Calu3 (cell line): Measurements from ENCODE around the gene KRTAP17-1. TPM values are rescaled to one million over a fixed set of nuclear protein-coding genes. Genes with fewer than 3 reads are reported as not detected.
"Not testable (repeated sequence)": the region's sequence is repeated elsewhere in the genome, so short reads cannot be mapped to it uniquely, and the experiment has no call there.

Experiments used
- BruUV-seq: library from RNA; stranded (reverse); fragments of 400-500 nt; replicated peaks from 2 replicates; lab custom pipeline; 2021; lab: Mats Ljungman, UMichigan
- CTCF ChIA-PET: fragments of 300-600 bp; sonication (Branson Sonifier 250); formaldehyde crosslinking; loops from one replicate; lab custom pipeline; 2022; ENCODE audit warnings: antibody characterized with exemption; lab: Charles Lee
- DNase-seq: peaks from one replicate; pipeline ENCODE4 v3.0.0; 2022
- H3K27ac Mint-ChIP-seq: one replicate; pipeline ENCODE4 v1.8.0; 2022; ENCODE audit warnings: mixed read lengths; ENCODE audit not compliant: unreplicated experiment
- H3K27me3 Mint-ChIP-seq: one replicate; pipeline ENCODE4 v1.8.0; 2022; ENCODE audit warnings: mixed read lengths; ENCODE audit not compliant: unreplicated experiment
- H3K36me3 Mint-ChIP-seq: one replicate; pipeline ENCODE4 v1.8.0; 2022; ENCODE audit warnings: mild to moderate bottlenecking, moderate library complexity, mixed read lengths; ENCODE audit not compliant: insufficient read depth, unreplicated experiment
- H3K4me1 Mint-ChIP-seq: one replicate; pipeline ENCODE4 v1.8.0; 2022; ENCODE audit warnings: mild to moderate bottlenecking, low read depth, mixed read lengths; ENCODE audit not compliant: unreplicated experiment
- H3K4me3 Mint-ChIP-seq: one replicate; pipeline ENCODE4 v1.8.0; 2022; ENCODE audit warnings: mild to moderate bottlenecking, low read depth, moderate library complexity, mixed read lengths; ENCODE audit not compliant: unreplicated experiment
- H3K9me3 Mint-ChIP-seq: one replicate; pipeline ENCODE4 v1.8.0; 2022; ENCODE audit warnings: low read depth, mixed read lengths; ENCODE audit not compliant: unreplicated experiment
- intact Hi-C: fragments of 100-400 bp; cut with micrococcal nuclease; formaldehyde crosslinking; loops from one replicate; pipeline ENCODE4 v1.10.0; 2022; ENCODE audit not compliant: unreplicated experiment
- total RNA-seq: library from RNA; stranded (reverse); gene quantifications from 2 replicates; pipeline ENCODE4 v1.2.3, GENCODE V29; 2022
- TF ChIP-seq, protein P1 (sequence below): fragments of 200-600 bp; IDR thresholded peaks from one replicate; pipeline ENCODE4 v1.8.0; 2022; ENCODE audit warnings: antibody characterized with exemption; ENCODE audit not compliant: unreplicated experiment

The KRTAP17-1 gene
- total RNA-seq, 1 experiment from 2014 or later: not detected

DNA sequence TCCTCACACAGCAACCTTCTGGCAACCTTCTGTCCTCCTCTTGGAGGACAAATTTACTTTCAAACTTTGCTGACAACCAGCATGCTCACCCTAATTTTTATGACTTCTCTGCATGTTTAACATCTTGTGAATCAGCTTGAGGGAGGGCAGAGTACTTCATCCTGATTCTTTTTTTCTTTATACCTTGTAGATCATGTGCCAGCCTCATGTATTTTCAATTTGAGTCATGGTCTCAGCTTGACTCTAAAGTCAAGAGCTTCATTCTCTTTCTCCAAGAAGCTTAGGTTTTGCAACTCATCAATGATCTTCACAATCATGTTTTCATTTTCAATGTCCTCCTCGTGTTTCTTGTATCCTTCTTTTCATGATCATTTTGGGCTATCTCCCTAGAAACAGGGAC lies 43.7 kb downstream of the KRTAP17-1 start:
- CTCF ChIA-PET: no interaction called here
- Mint-ChIP-seq H3K4me3 (no peak overlapping the region), H3K36me3 (no peaks in the 10 kb centered on the region), H3K4me1 (no peaks in the 10 kb centered on the region), H3K9me3 (no peaks in the 10 kb centered on the region), H3K27ac (no peak overlapping the region), H3K27me3 (no peaks in the 10 kb centered on the region)
- no peak for DNase-seq
- intact Hi-C loops: no loop called here
- BruUV-seq: no TSS peak
- TF ChIP-seq, protein P1, sequence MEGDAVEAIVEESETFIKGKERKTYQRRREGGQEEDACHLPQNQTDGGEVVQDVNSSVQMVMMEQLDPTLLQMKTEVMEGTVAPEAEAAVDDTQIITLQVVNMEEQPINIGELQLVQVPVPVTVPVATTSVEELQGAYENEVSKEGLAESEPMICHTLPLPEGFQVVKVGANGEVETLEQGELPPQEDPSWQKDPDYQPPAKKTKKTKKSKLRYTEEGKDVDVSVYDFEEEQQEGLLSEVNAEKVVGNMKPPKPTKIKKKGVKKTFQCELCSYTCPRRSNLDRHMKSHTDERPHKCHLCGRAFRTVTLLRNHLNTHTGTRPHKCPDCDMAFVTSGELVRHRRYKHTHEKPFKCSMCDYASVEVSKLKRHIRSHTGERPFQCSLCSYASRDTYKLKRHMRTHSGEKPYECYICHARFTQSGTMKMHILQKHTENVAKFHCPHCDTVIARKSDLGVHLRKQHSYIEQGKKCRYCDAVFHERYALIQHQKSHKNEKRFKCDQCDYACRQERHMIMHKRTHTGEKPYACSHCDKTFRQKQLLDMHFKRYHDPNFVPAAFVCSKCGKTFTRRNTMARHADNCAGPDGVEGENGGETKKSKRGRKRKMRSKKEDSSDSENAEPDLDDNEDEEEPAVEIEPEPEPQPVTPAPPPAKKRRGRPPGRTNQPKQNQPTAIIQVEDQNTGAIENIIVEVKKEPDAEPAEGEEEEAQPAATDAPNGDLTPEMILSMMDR: no peak

DNA sequence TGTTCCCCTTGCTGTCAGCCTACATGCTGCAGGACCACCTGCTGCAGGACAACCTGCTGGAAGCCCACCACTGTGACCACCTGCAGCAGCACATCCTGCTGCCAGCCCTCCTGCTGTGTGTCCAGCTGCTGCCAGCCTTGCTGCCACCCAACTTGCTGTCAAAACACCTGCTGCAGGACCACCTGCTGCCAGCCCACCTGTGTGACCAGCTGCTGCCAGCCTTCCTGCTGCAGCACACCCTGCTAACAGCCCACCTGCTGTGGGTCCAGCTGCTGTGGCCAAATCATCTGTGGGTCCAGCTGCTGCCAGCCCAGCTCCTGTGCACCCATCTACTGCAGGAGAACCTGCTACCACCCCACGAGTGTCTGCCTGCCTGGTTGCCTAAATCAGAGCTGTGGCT lies 44.2 kb downstream of the KRTAP17-1 start:
- H3K27ac Mint-ChIP-seq, intact Hi-C loops, DNase-seq, H3K9me3 Mint-ChIP-seq, CTCF ChIA-PET, BruUV-seq, H3K27me3 Mint-ChIP-seq, H3K4me3 Mint-ChIP-seq, H3K4me1 Mint-ChIP-seq, H3K36me3 Mint-ChIP-seq: not testable (repeated sequence)

DNA sequence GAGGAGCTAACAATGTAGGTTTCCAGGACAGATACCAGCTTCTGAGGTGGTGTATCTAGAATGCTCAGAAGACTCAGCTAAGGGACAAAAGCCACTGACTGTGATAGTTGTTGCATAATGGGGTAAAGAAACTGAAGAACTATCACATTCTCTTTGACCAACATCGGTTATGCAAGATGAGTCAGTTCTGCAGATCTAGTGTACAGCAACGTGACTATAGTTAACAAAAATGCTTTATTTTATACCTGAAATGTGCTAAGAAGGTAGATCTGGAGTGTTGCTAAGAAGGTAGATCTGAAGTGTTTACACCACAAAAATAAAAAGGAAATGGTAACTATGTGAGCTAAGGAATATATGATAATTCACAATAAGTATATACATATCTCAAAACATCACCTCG lies 47.8 kb downstream of the KRTAP17-1 start:
- TF ChIP-seq, protein P1: no peak
- DNase-seq: no peak
- intact Hi-C loops: no loop called here
- no peaks in the 10 kb centered on the region for H3K9me3 Mint-ChIP-seq
- peaks cover 14% of the 10 kb centered on the region for H3K27me3 Mint-ChIP-seq
- no peak overlapping the region for H3K27ac Mint-ChIP-seq
- H3K4me3 Mint-ChIP-seq: no peak overlapping the region
- no peaks in the 10 kb centered on the region for H3K36me3 Mint-ChIP-seq
- CTCF ChIA-PET: no interaction called here
- H3K4me1 Mint-ChIP-seq: no peaks in the 10 kb centered on the region
- BruUV-seq: no TSS peak

DNA sequence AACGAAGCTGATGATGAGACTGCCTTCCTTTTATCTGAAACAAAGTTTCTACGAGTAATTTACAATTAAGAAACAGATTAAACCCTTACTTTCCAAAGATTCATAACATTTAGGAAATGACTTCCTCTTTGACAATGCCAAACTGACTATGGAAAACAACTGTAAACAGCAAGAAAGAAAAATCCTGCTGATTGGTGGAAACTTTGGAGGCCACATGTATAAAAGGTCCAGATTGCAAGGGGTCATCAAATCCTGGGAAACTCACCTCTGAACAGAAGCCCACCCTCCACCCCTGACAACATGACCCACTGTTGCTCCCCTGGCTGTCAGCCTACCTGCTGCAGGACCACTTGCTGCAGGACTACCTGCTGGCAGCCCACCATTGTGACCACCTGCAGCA lies 50.4 kb downstream of the KRTAP17-1 start, which contains the start of gene KRTAP9-6:
Gene KRTAP9-6 (plus strand): TSS at position 301 of the 400 bp plus-strand sequence. CDS start 0 bp downstream, at position 301.
- H3K4me1 Mint-ChIP-seq: no peaks in the 10 kb centered on the region
- peaks cover 14% of the 10 kb centered on the region for H3K27me3 Mint-ChIP-seq
- no peak within 1 kb of the TSS for H3K27ac Mint-ChIP-seq
- intact Hi-C loops: no loop called here
- no peak within 1 kb of the TSS for H3K4me3 Mint-ChIP-seq
- CTCF ChIA-PET: interaction anchor here (1.8 kb wide), 1 partner anchor 11 kb away, joined by 6 read pairs; the partner anchor contains the start of gene KRTAP9-7
- BruUV-seq: no TSS peak
- TF ChIP-seq, protein P1: no peak
- H3K36me3 Mint-ChIP-seq: no peaks in the 10 kb centered on the region
- H3K9me3 Mint-ChIP-seq: no peaks in the 10 kb centered on the region
- no peak for DNase-seq

Other genes starting within 250 kb of the KRTAP17-1 start
- not detected in 2 replicates for gene KRTAP2-4, start 249.8 kb downstream of the KRTAP17-1 start, total RNA-seq
- gene KRTAP4-7, start 231.6 kb downstream of the KRTAP17-1 start, total RNA-seq: not detected in 2 replicates
- not detected in 2 replicates for gene KRTAP4-8, start 217.6 kb downstream of the KRTAP17-1 start, total RNA-seq
- not detected in 2 replicates for gene KRTAP4-16, start 213.5 kb downstream of the KRTAP17-1 start, total RNA-seq
- not detected in 2 replicates for gene KRTAP4-9, start 210.3 kb downstream of the KRTAP17-1 start, total RNA-seq
- gene KRTAP4-11, start 197.3 kb downstream of the KRTAP17-1 start, total RNA-seq: not detected in 2 replicates
- gene KRTAP4-12, start 191.5 kb downstream of the KRTAP17-1 start, total RNA-seq: not detected in 2 replicates
- gene KRTAP4-6, start 175.2 kb downstream of the KRTAP17-1 start, total RNA-seq: not detected in 2 replicates
- not detected in 2 replicates for gene KRTAP4-5, start 165.9 kb downstream of the KRTAP17-1 start, total RNA-seq
- not detected in 2 replicates for gene KRTAP4-4, start 155.0 kb downstream of the KRTAP17-1 start, total RNA-seq
- gene KRTAP4-3, start 147.5 kb downstream of the KRTAP17-1 start, total RNA-seq: not detected in 2 replicates
- not detected in 2 replicates for gene KRTAP4-2, start 137.5 kb downstream of the KRTAP17-1 start, total RNA-seq
- not detected in 2 replicates for gene KRTAP4-1, start 130.8 kb downstream of the KRTAP17-1 start, total RNA-seq
- not detected in 2 replicates for gene KRTAP9-1, start 125.8 kb downstream of the KRTAP17-1 start, total RNA-seq
- gene KRTAP9-2, start 89.1 kb downstream of the KRTAP17-1 start, total RNA-seq: not detected in 2 replicates
- gene KRTAP9-3, start 83.3 kb downstream of the KRTAP17-1 start, total RNA-seq: not detected in 2 replicates
- not detected in 2 replicates for gene KRTAP9-8, start 77.7 kb downstream of the KRTAP17-1 start, total RNA-seq
- not detected in 2 replicates for gene KRTAP9-4, start 66.0 kb downstream of the KRTAP17-1 start, total RNA-seq
- gene KRTAP9-9, start 60.3 kb downstream of the KRTAP17-1 start, total RNA-seq: not detected in 2 replicates
- gene KRTAP9-6, start 50.3 kb downstream of the KRTAP17-1 start, total RNA-seq: not detected in 2 replicates
- not detected in 2 replicates for gene KRTAP9-7, start 40.0 kb downstream of the KRTAP17-1 start, total RNA-seq
- gene KRTAP29-1, start 12.9 kb downstream of the KRTAP17-1 start, total RNA-seq: not detected in 2 replicates
- not detected in 2 replicates for gene KRTAP16-1, start 6.4 kb downstream of the KRTAP17-1 start, total RNA-seq
- gene KRT33A, start 35.1 kb upstream of the KRTAP17-1 start, total RNA-seq: not detected in 2 replicates
- gene KRT33B, start 54.1 kb upstream of the KRTAP17-1 start, total RNA-seq: not detected in 2 replicates
- gene KRT34, start 66.6 kb upstream of the KRTAP17-1 start, total RNA-seq: not detected in 2 replicates
- not detected in 2 replicates for gene KRT31, start 81.9 kb upstream of the KRTAP17-1 start, total RNA-seq
- gene KRT37, start 108.9 kb upstream of the KRTAP17-1 start, total RNA-seq: not detected in 2 replicates
- gene KRT38, start 125.3 kb upstream of the KRTAP17-1 start, total RNA-seq: not detected in 2 replicates
- gene KRT32, start 151.7 kb upstream of the KRTAP17-1 start, total RNA-seq: not detected in 2 replicates
- not detected in 2 replicates for gene KRT35, start 165.4 kb upstream of the KRTAP17-1 start, total RNA-seq
- not detected in 2 replicates for gene KRT36, start 174.2 kb upstream of the KRTAP17-1 start, total RNA-seq
- gene KRT13, start 189.9 kb upstream of the KRTAP17-1 start, total RNA-seq: 45.7 and 323 TPM in 2 replicates
- 83.0 and 86.8 TPM in 2 replicates for gene KRT15, start 203.2 kb upstream of the KRTAP17-1 start, total RNA-seq
- 2,554 and 3,048 TPM in 2 replicates for gene KRT19, start 212.6 kb upstream of the KRTAP17-1 start, total RNA-seq